Measurements from ENCODE around the gene RAB6B.

RAB6B gene

GRCh38 chr3:133895208-133896001 is at the start of gene RAB6B:
Gene RAB6B (minus strand): TSS chr3:133895882. CDS start chr3:133895466, 416 bp downstream.
- no peak for DNase-seq (ENCODE audit: low read depth in 2 of 2)

- DNase-seq (ENCODE audit: low read depth in 2 of 2) = no peak
Observed at GRCh38 chr3:133944641-133945380, 49.1 kb upstream of the RAB6B start.

GRCh38 chr3:133944181-133944580 is 48.5 kb upstream of the RAB6B start:
- DNase-seq (ENCODE audit: low read depth in 2 of 2) = no peak

GRCh38 chr3:133943639-133944141 is 48.0 kb upstream of the RAB6B start:
- DNase-seq (ENCODE audit: low read depth in 2 of 2) = no peak

GRCh38 chr3:133943031-133943535 is 47.4 kb upstream of the RAB6B start:
- no peak for DNase-seq (ENCODE audit: low read depth in 2 of 2)

- DNase-seq (ENCODE audit: low read depth in 2 of 2) = no peak
Observed at GRCh38 chr3:133941415-133941821, 45.7 kb upstream of the RAB6B start.

GRCh38 chr3:133940536-133940935 is 44.9 kb upstream of the RAB6B start:
- DNase-seq (ENCODE audit: low read depth in 2 of 2) = no peak

GRCh38 chr3:133939463-133939835 is 43.8 kb upstream of the RAB6B start:
- DNase-seq (ENCODE audit: low read depth in 2 of 2) = no peak

GRCh38 chr3:133938770-133939462 is 43.2 kb upstream of the RAB6B start:
- DNase-seq (ENCODE audit: low read depth in 2 of 2) = no peak

- no peak for DNase-seq (ENCODE audit: low read depth in 2 of 2)
Observed at GRCh38 chr3:133937756-133938601, 42.3 kb upstream of the RAB6B start.

GRCh38 chr3:133937061-133937686 is 41.5 kb upstream of the RAB6B start:
- no peak for DNase-seq (ENCODE audit: low read depth in 2 of 2)

GRCh38 chr3:133935843-133936769 is 40.4 kb upstream of the RAB6B start:
- DNase-seq (ENCODE audit: low read depth in 2 of 2) = no peak

GRCh38 chr3:133934996-133935842 is 39.5 kb upstream of the RAB6B start:
- DNase-seq (ENCODE audit: low read depth in 2 of 2) = no peak

- no peak for DNase-seq (ENCODE audit: low read depth in 2 of 2)
Observed at GRCh38 chr3:133934073-133934970, 38.6 kb upstream of the RAB6B start.

- DNase-seq (ENCODE audit: low read depth in 2 of 2) = no peak
Observed at GRCh38 chr3:133933097-133934024, 37.7 kb upstream of the RAB6B start.

- DNase-seq (ENCODE audit: low read depth in 2 of 2) = no peak
Observed at GRCh38 chr3:133932009-133932408, 36.3 kb upstream of the RAB6B start.

- DNase-seq (ENCODE audit: low read depth in 2 of 2) = no peak
Observed at GRCh38 chr3:133931084-133931483, 35.4 kb upstream of the RAB6B start.

Data from stimulated activated CD4-positive, alpha-beta T cell treated with anti-CD3 and anti-CD28 coated beads, Interleukin-4, amount 100 ng/mL, for 48 hours (primary cell).